A172 (cell line): Measurements from ENCODE around the gene OR5B12. TPM values are rescaled to one million over a fixed set of nuclear protein-coding genes. Genes with fewer than 3 reads are reported as not detected.
"Not testable (repeated sequence)": the region's sequence is repeated elsewhere in the genome, so short reads cannot be mapped to it uniquely, and the experiment has no call there.

Source experiments
- DNase-seq: peaks from one replicate; pipeline ENCODE4 v3.0.0-alpha.2; 2015; ENCODE audit warnings: low spot score
- total RNA-seq: library from RNA; depleted of rRNA; stranded (reverse); fragments of >200 nt; shearing (Covaris generic); gene quantifications from 2 replicates; pipeline ENCODE4 v1.2.3, GENCODE V29; 2014; rRNA removed

The OR5B12 gene
- total RNA-seq = not detected in 2 replicates

DNA sequence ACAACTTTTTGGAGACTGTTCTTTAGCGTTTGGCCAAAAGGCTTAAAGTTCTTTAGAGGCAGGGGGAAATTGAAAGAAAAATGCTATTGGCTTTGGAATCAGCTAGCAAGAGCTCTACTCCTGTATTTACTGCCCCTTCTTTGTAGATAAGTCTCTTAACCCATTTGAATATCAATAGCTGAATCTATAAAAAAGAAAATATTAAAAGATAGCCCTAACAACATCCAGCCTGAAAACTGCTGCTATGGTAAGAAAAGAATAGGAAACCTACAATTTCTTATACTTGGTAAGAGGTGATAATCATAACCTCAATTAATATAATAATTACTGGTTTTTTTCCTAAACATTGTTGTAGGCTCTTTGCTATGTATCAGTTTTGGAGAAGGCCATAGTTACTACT, at the start of gene OR5B12:
TSS of gene OR5B12 (minus strand) at position 101 of the 400 bp plus-strand sequence. CDS start 2,085 bp downstream, outside the sequence.
- no peak for DNase-seq

- no peak for DNase-seq
Measured at GRCh38 chr11:58490827-58491226, 48.8 kb upstream of the OR5B12 start.

GRCh38 chr11:58487170-58487569, 45.1 kb upstream of the OR5B12 start:
- DNase-seq = no peak

DNA sequence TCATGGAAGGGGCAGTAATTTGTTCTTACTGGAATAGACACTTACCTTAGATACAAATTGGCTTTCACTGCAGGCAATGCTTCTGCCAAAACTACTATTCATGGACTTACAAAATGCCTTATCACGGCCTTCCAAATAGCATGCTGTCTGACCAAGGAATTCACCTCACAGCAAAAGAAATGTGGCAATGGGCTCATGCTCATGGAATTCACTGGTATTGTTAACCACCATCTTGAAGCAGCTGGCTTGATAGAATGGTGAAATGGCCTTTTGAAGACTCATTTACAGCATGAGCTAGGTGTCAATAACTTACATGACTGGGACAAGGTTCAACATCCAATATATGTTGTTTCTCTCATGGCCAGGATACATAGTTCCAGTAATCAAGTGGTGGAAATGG, 43.9 kb upstream of the OR5B12 start:
- DNase-seq = no peak

DNA sequence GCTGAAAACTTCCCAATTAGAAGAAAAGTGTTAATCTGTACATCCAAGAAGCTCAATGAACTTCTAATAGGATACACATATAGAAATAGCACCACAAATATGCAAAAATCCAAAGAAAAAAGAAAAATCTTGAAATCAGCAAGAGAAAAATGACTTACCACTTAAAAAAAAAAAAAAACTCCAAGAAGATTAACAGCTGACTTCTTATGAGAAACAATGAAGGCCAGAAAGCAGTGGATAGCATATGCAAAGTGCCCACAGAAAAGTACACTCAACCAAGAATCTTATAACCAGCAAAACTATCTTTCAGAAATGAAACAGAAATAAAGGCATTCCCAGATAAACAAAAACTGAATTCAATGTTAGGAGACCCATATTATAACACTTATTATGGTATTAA, 29.9 kb upstream of the OR5B12 start:
- DNase-seq = no peak

GRCh38 chr11:58466293-58466692, 24.3 kb upstream of the OR5B12 start:
- no peak for DNase-seq

DNA sequence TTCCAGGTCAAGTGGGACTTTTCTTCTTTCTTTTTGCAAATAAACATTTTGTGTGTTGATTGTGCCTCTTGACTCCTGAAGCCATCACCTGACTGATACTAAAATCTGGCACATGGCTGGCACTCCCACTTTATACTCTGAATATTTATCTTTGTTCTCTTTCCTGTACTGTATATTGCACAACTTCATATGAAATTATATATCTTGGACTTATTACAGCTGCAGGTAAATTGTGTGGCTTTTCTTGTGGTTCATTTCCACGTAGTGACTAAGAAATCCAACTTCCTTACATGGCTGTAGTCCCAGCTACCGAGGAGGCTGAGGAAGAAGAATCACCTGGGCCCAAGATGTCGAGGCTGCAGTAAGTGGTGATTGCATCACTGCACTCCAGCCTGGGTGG, 23.7 kb upstream of the OR5B12 start:
- DNase-seq = no peak

- no peak for DNase-seq
Measured at GRCh38 chr11:58451585-58451984, 9.5 kb upstream of the OR5B12 start.

DNA sequence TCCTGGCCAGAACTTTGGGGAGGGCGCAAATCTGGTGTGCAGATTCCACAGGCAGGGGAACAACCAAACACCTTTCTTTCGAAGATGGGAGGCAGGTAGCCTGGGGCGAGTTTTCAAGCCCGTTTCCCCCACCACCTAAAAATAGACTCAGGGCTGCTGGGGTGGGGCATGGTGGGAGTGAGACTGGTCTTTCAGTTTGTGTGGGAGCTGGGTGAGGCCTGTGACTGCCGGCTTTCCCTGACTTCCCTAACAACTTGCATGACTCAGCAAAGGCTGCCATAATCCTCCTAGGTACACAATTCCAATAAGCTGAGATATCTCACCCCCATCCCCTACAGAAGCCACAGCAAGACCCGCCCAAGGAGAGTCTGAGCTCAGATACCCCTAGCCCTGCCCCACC, 4.3 kb upstream of the OR5B12 start:
- DNase-seq = no peak

DNA sequence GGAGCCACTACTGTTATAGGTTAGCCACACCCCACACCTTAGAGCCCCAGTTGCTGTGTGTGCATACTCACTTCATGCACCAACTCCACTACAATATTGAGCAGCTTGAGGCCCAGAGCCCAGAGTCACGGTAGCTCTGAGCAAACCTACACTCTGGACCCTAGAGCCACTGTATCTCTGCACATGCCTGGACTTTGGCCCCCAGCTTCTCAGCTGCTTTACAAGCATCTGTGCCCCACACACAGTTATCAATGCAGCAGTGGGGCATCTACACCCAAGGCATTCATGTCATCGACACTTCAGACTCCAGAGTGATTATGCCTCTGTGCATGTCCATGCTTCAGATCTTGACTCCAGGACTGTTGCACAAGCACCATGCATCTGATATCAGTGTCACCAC, 2.3 kb upstream of the OR5B12 start:
- DNase-seq = no peak

GRCh38 chr11:58438486-58438885, 3.5 kb downstream of the OR5B12 start:
- no peak for DNase-seq

- no peak for DNase-seq
Measured at GRCh38 chr11:58434217-58434616, 7.8 kb downstream of the OR5B12 start.

DNA sequence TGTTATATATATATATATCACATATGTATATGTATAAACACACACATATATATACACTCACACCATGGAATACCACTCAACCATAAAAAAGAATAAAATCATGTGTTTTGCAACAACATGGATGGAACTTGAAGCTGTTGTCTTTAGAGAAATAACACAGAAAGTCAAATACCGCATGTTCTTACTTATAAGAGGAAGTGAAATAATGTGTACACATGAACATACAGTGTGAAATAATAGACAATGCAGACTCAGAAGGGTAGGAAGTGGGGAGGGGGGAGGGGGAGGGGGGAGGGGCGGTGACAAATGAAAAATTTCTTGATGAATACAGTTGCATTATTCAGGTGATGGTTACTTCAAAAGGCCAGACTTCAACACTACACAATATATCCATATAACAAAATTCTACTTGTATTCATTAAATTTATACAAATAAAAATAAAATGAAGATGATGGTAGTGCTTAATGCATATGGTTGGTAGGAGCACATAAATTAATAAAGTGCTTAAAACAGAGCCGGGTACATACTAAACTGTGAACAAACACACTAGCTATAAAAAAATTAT, 8.3 kb downstream of the OR5B12 start:
- DNase-seq = no peak

DNA sequence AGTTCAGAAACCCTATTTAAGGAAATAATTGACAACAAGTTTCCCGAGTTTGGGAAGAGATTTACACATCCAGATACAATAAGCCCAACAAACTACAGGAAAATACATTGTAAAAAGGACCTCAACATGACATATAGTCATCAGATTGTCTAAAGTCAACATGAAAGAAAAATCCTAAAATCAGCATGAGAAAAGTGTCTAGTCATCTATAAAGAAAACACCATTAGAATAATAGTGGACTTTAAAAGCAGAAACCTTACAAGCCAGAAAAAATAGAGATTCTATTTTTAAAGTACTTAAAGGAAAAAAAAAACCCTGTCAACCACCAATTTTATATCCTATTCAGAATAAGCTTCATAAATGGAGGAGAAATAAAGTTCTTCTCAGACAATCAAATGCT, 12.8 kb downstream of the OR5B12 start:
- DNase-seq = no peak

GRCh38 chr11:58428021-58428420, 14.0 kb downstream of the OR5B12 start, which contains the start of gene OR5B2:
OR5B2 (minus strand) TSS chr11:58428121; CDS start chr11:58423261, 4,860 bp downstream.
- no peak for DNase-seq

DNA sequence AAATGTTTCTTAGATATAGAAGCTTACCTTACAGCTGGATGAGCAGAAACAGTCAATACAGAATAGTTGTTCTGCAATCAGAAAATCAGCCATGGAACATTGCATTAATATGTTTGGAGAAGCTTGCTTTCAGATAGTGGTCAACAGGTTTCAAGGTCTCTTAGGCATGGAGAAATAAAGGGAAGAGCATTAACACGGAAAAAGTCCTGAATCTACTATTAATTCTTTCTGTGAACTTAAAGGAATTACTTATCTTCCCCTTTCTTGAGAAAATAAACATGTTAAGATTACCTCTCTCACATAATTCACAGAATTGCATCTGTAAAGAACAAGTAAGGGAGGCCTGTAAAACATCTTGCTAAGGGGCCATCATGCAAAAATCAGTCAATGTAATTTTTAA, 35.3 kb downstream of the OR5B12 start, which contains the start of gene OR5B3:
TSS of gene OR5B3 (minus strand) at position 101 of the 400 bp plus-strand sequence. CDS start 3,465 bp downstream, outside the sequence.
- no peak for DNase-seq

- DNase-seq = not testable (repeated sequence)
Measured at GRCh38 chr11:58399622-58400021, 42.4 kb downstream of the OR5B12 start.

DNA sequence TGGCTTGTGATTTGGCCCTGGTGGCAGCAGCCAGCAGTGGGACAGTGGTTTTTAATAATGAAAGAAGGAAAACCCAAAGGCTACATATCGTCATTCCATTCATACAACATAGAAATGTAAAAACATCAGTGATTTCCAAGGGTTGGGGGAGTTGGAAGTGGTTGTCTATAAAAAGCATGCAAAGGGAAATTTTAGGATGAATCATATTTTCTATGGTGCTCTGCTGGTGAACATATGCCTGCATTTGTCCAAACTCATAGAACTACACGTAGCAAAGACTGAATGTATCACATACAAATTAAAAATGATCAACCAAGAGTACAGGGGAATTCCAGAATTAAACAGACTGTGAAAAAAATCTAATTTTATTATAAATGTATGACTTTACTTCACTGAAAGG, 46.5 kb downstream of the OR5B12 start:
- DNase-seq = no peak

DNA sequence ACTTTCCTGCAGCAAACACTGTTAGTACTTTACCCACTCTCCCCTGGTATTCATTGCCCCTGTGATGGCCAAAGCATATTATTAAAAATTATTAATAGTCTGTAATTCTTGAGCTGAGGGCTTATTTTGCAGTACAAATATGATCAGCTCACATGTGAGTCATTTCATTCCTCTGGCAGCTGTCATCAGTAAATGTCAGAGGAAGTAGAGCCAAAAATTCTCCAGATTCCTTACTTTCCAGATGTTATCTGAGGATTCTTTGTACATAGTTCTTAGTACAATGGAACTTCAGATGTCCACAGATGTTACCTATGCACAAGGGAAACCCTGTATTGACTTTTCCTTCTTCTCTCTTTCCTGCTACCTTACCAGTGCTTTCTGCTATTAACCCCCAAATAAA, 47.8 kb downstream of the OR5B12 start:
- no peak for DNase-seq

- DNase-seq = no peak
Measured at GRCh38 chr11:58392746-58393145, 49.3 kb downstream of the OR5B12 start.

DNA sequence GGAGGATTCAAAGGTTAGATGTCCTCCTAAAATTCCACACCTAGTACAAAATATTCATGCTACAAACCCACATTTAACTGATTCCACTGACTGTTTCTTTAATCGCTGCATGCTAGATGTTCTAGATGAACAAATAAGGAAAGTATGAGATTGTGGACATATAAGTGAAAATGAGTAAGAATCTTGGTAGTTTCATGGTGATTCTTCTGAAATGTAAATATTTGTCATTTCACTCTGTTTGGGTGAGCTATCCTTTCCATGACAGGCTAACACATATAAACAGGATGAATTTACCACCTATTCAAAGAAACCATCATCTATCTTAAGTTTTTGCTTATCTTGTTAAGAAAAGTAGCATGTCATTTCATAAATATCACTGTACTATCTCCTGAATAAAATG, 50.2 kb downstream of the OR5B12 start:
- no peak for DNase-seq

GRCh38 chr11:58390551-58391063, 51.4 kb downstream of the OR5B12 start:
- no peak for DNase-seq
